Pons (tissue), 1 donor: ENCODE results near the gene HK3.
A peak's percentile ranks its signal among the peaks of the same experiment; 100 is the strongest.

ENCODE experiments used
- DNase-seq: peaks from one replicate; pipeline ENCODE4 v3.0.0-alpha.2; 2016; ENCODE audit warnings: low spot score

Gene HK3

DNA sequence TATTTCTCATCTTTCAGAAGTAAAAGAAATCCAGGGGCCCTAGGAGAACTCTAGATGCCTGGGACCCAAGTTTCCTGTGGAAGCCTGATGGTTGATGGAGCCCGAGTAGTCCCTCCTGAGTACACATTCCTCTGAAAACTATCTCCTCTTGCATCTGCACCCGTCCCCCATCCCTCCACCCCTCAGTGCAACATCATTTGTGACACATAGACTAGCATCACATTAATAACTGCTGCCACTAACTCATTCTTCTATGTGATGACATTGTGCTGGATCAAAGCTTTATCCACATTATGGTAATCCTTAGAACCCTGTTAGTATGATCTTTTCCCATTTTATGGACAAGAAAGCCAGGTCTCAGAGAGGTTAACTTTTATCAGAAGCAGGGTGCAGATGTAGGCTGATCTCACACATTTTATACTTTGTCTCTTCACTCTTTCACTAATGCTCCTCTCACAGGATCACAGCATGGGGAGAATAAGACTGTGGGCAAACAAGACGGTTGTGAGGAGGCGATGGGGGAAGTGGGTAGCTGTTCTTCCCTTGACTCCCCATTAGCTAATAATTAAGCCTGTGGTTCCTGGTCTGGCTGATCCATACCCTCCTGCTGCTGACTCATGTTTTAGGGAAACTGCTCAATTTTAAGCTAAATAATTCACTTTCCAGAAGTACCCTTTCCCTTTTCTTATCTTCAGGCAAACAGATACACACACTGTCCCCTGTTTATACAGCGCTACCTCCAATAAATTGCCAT is 3.9 kb upstream of the HK3 start:
- no peak for DNase-seq

DNA sequence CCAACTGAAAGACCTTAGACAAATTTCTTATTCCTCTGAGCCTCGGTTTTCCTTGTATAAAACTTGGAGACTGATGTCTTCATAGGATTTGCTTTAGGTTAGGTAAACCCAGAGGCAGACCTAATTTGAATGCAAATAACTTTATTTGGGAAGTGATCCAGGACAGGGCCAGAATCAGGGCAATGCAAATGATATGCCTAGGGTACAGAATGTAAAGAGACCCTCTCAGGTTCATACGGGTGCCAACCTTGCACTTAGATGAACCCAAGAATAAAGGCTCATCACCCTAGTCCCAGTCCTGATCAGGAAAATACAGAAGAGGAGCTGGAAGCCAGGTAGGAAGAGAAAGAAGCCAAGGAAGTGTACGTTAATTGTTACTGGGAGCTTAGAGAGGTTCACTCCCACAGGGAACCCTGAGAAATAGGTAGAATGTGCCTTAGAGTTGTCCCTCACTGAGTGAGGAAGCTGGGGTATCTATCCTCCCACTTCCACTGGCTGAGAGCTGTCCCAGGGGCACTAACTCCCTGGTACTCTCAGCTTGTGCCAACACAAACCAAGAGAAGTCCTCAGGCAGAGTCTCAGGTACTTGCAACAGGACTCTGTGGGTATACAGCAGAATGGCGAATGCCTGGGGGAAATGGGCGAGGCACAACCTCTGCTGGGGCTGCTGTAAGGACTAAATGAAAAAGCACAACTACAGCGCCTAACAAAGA is 3.1 kb upstream of the HK3 start:
- no peak for DNase-seq

DNA sequence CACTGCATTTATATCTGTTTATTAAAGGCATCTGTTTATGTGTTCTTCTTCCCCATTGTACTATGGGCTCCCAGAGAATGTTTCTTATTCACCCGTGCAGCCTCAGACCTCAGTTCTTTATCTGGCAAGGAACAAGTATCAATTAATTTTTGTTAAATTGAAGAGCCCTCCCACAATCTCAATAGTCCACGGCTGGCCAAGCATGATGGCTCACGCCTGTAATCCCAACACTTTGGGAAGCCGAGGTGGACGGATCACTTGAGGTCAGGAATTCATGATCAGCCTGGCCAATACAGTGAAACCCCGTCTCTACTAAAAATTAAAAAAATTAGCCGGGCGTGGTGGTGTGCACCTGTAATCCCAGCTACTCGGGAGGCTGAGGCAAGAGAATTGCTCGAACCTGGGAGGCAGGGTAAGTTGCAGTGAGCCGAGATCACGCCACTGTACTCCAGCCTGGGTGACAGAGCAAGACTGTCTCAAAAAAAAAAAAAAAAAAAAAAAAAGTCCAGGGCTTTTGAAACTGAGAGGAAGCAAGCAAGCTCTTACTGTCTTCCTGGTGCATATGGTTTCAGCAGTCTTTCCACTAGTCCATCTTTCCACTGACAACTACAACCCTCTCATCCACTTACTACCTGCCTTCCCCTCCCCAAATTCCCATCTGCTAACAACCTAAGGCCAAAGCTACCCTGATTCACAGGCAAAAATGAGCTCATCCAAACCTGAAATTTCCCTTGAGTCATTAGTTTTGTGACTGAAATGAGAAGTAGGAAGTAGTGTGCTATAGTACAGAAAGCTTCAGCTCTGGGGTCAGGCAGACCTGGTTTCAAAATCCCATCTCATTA is 2.3 kb upstream of the HK3 start:
- DNase-seq = peak; percentile 41

DNA sequence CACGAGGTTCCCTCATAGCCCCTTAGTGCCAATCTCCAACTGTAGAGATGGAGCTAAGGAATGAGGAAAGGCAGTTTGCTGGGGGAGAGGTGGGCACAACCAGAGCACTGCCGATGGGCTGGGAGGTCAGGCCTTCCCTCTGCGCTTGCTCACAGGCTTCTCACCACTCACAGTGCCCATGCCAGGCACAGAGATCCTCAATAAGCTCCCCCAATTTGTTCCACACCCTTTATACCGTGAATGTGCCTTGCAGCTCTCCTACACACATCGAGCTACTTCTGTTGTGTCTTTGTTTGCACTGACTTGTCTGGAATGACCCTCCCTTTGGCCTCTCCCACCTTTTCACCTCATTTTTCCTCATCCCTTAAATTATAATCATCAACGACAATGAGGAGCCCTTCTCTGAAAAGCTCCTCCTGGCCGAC is 1.6 kb upstream of the HK3 start:
- no peak for DNase-seq

DNA sequence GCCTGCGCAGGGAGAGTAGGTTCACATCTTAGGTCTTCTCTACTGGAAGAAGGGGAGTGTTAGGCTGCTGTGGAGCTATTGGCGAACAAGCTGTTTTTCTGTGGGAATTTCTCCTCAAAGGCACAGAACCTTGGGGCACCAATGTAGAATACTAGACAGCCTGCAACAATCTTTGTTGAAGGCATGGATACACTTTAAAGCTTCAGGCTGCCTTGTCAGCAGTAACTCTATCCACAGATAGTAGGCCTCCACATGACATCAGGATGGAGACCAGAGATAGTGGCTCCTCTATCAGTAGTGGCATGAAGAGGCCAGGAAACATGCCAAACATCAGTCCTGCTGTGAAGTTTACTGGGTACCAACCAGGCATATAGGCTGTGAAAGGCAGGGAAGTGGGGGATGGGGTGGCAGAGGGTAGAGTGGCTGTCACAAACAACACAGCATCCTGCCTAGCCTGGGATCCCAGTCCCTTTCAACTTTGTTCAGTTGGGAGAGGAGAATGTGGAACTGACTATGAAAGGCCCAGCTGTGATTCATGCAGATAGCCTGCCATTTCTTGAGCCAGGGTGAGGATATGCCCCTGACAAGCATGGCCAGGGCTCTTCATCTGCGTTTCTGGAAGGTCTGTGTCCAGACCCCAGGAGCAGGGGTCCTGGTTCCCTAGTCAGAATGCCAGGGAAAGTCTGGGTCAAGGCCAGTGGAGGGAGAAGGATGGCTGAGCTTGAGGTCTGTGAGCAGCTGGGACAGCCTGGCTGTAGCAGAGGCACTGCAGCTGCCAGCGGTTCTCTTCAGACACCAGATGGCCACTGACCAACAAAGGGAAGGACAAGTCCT is 1.0 kb upstream of the HK3 start:
- DNase-seq = peak; percentile 52

DNA sequence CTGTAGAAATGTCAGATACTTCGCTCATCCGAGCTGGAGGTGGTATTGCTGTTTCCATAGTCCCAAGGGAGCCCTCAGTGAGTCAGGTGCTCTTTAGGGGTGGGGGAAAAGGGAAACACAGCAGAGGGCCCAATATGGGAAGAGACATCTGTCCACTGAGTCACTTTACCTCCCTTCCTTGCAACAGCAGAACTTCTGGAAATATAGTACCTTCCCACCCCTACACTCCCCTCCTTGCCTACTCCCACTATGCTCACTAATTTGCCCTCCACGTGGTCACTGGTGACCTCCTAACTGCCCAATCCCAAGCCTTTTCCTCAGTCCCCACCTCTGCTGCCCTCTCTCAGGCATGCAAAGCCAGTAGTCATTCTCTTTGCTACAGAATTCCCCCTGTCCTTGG is 1.9 kb downstream of the HK3 start:
- DNase-seq = no peak

DNA sequence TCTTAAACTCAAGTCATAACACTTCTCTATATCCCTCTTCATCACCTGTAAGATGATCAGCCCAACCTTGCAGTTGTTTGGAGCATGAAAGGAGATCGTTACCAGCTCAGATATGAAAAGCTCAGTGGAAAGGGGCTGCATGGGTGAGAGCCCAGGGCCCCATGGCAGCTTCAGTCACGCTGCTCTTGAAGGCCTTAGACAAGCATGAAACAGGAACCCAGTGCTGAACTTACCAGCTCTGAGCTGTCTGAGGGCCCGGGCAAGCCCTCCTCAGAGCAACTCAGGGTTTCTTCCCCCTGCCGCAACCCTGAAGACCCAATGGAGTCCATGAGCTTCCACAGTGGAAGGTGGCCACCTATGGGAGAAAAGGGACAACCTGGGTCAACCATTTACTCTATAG is 3.3 kb downstream of the HK3 start:
- DNase-seq = no peak

DNA sequence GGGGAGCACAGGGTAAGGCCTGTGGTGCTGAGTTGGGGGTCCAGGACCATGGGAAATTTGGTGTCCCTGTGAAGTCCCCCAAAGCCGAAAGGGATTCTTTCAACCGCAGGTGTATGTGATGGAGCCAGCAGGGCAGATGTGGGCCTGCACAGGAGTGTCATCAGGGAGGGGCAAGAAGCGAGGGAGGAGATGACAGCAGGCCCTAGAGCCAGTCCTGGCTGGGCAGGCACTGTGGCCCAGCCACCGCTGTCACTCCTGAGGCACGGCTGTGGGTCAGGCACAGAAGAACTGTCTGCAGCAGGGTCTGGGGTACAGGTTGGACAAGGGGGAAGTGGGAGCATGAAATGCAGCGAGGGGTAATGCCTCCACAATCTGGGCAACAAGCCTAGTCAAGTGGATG is 4.8 kb downstream of the HK3 start:
- DNase-seq = no peak

DNA sequence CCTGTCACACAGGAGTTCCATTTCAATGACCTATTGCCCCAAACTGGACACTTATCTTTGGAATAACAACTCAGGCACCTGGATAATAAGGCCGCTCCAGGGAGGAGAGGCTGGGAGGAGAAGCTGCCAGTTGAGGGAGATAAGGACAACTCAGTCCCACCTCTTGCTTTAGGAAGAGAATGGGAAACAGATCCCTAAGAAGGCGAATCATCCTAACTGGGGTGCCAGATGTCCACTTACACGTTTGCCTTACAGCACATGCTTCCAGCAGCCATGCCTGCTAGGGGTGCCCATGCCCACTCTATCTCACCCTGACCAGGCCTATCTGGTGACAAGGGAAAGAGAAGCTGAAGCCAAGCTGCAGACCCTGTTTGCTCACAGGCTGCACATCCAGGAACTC is 6.5 kb downstream of the HK3 start:
- DNase-seq = no peak

DNA sequence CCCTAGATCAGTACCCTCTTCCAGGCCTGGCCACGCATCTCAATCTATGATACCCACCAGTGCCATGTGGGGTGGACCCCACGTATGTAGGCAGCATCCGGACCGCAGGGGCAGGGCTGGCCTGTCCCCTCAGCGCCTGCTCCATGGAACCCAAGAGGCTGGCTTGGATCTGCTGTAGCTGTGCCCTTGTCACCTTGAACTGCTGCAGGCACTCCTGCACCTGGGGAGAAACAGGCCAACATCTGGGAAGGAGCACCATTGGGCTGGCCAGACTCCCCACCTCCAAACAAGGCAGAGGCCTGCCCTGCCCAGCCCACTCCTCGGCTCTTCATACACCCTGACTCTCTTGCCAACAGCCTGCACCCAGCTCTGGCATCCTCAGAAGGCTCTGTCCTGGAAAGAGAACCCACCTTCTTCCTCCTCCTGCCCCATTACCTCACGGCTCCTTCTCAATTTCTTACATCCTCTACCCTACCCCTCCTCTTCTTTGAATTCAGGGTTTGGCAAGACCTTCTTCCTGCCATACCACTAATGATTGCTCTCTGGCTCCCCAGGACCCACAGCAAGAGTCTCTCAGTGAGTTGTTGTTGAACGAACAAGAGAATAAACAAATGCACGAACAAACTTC is 7.7 kb downstream of the HK3 start:
- DNase-seq = no peak

DNA sequence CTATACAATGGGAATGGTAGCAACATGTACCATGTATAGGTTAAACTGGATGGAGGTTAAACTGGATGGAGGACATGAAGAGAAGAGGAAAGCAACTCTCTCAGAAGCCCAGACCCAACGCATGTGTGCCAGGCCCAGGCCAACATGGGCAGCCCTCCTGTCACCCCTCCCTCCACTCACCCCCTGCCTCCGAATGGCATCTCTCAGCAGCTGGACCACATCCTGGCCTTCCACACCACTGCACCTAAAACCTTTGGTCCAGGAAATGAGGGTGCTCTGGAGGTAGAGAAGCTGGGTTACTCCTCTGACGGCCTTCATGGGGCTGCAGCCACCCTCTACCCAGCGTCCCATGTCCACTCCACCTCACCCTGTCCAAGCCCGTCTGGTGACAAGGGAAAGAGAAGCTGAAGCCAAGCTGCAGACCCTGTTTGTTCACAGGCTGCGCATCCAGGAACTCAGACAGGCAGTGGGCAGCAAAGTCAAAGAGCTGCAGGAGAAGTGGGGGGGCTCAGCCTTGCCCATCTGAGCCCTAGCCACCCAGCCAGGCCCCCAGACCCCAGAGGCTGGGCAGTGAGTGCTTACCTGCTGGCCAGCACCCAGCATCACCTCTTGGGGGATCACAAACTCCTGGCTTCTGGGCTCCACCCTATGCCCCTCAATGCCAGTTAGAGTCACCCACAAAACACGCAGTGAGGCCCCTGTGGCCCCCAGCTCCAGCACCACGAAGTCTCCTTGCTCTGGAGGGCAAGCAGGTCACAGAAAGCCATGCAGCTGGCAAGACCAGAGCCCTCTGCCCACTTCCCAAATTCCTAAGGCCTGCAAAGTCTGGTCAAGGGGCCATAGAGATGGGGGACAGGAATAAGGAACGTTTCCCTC is 8.5 kb downstream of the HK3 start:
- no peak for DNase-seq

DNA sequence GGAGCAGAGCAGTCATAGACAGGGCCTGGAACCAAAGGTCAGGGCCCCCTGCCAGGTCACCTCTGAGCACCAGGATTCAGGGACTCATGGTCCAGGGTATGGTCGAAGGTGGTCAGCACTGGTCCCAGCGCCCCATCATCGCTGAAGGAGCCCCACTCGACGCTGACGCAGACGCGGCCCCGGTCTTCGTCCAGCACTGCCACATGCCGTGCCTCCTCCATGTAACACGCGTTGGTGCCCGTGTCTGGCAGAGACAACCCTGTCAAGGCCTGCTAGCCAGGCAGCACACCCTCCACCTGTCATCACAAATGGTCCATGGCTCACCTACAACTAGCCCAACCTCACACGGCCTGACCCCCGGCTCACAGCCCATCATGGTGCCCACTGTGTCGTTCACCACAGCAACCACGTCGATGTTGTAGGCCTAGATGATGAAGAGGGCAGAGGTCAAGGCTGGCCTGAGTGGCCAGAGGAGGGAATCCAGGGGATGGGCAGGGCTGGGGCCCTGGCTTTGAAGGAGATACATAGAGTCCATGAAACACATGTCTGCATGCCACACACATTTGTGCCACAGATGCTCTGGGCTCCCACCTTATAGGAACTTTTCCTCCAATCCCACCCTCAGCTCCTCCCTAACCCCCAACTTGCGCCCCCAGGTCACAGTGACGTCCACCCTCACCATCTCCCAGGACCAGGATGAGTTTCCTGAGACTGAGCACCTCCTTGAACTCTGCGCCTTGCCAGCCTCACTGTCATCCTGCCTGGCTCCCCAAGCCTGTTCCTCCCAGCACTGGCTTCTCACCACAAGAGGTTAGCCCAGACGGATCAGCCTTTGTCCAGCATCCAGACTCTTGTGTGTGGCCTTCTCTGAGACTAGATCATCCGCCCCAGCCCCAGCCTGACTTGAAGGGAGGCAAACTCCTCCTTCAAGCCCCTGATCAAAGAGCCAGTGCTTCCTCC is 9.5 kb downstream of the HK3 start:
- no peak for DNase-seq

DNA sequence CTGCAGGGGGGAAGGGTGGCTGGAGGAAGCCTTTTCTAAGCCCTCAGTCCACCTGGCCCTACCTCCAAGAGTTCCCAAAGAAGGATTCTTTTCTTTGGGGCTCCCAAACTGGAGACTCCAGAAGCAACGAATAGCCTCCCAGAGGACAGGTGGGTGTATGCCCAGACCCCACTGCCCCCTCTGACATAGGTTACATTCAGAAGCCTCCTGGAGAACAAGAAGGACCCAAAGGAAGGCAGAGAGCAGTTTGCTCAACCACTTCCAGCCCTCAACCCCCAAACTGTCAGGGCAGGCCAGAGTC is 10.3 kb downstream of the HK3 start:
- no peak for DNase-seq

DNA sequence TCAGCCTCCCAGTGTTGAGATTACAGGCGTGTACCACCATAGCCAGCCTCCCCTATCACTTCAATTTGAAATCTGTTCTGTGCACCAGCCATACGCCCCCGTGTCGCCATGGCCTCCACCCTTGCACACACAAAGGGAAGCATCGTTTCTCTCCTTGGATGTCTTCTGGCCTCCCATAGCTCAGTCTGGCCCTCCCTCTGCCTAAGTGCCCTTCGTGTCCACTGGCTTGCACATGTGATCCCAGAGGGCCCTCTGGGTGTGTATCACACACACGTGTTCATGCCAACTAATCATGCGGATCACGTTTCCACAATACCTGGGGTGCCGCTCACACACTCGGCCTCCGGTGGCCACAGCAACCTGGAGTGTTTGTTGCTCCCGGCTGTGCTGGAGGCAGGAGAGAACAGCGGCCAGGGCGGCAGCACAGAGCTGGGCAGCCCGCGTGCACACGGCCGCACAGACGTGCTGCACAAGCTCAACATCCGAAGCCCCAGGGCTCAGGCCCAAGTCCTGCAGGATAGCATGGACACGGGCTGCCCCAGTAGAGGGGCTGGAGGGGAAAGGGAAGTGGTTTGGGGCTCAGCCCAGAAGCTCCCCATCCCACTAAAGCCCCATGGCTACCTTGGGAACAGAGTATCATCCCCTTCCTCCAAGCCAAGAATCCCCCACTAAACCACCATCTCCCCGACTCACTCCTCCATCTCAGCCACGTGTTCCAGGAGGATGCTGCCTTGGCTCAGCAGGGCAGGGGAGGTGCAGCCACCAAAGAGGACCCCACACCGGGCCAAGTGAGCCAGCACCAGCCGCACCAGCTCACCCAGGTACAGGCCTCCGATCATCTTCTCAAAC is 10.9 kb downstream of the HK3 start:
- no peak for DNase-seq

DNA sequence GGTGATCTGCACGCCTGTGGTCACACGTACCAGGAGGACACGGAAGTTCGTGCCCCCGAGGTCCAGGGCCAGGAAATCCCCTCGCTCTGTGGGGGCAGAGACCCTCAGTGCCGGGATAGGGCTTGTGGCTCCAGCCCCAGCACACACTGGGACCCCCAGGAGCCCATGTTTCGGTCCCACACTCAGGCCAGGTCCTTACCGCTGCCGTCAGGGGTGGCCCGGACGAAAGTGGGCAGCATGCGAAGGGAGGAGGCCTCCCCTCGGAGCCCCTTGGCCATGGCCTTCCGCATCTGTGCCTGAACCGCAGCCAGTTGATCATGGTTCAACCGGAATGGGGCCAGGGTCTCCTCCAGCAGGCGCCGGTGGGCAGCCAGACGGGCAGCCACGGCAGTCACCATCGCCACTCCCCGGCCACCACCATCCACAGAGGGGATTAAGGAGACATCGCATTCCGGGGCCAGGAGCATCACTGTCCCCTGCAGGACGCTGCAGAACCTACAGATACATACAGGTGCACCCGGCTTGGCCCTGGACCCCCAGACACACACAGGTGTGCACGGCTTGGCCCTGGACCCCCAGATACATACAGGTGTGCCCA is 11.8 kb downstream of the HK3 start:
- DNase-seq = no peak

DNA sequence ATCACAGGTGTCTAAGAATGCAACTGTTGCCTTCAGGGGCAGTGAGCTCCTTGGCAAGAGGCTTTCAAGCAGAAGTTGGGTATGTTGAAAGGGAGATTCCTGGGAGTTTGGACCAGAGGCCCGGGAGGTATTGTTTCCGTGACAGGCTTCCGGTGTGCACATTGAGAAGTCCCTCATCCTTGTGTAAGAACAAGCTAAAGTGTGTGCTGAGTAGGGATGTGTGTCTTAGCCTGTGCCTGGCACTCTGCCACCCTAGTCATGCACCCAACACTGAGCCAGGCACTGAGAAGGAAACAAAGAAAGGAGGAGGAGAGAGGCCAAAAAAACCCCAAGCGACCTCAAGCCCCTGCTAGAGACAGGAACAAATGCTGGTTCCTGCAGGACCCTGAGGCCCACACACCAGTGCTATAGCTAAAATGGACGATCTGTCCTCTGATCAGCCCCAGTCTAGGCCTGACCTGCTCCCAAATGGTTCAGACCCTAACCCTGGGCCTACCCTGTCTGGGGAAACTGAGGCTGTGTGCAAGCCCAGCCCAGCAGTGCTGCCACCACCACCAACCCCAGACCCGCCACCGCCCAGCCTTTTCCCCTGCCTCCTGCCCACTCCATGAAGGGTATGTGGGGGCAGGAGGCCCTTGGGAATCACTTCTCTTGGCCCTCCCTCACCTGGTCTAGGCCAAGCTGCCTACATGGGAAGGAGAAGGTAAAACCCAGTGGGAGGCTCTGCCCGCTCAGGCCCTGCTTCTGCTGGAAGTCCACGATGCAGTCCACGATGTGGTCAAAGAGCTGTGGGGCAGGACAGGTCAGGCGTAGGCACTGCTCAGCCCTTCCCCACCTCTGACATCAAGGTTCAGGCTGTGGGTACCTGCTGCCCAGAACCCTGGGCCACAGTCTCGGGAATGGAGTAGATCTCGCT is 12.6 kb downstream of the HK3 start:
- no peak for DNase-seq

DNA sequence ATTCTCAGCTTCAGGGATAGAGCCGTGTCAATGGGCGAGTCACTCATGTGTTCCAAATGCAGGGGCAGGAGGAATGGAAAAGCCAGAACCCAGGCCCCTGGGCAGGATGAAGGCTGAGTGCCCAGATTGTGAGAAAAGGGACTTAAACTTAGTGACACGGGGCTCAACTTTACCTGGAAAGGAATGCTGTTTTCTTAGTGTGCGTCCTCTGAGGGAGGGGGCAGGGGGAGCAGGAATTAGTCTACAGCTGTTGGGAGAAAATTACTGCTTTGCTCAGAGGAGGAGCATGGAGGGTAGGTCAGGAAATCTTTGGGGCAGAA is 14.6 kb downstream of the HK3 start:
- DNase-seq = no peak
